HG03520 (cell line): ENCODE measurements around the gene BRK1.
"Not testable (repeated sequence)": the region's sequence is repeated elsewhere in the genome, so short reads cannot be mapped to it uniquely, and the experiment has no call there.

Experiments used
- ATAC-seq: cut with Tn5 transposase; IDR thresholded peaks from one replicate; pipeline ENCODE4 v1.9.1; 2021; ENCODE audit warnings: mild to moderate bottlenecking, moderate library complexity; ENCODE audit not compliant: unreplicated experiment

BRK1 gene

DNA sequence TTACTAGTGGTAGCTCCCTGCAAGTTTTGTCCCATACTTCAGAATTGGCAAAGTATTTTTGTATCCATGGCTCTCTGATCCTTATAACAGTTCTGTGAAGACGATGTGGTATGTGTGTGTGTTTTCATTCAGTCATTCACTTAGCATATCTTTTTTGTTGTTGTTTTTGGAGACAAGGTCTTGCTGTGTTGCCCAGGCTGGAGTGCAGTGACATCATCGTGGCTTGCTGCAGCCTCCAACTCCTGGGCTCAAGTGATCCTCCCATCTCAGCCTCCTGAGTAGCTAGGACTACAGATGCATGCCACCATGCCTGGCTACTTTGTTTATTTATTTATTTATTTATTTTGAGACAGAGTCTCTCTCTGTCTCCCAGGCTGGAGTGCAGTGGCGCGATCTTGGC is 60.7 kb downstream of the BRK1 start:
- not testable (repeated sequence) for ATAC-seq
